Left lung (tissue), 10 donors: ENCODE results near the gene GPR42. TPM values are rescaled to one million over a fixed set of nuclear protein-coding genes. Genes with fewer than 3 reads are reported as not detected.

Source experiments
- ATAC-seq: fragments of 200-7000 bp; cut with Tn5 transposase; one replicate; pipeline ENCODE4 v1.9.1; 2020; ENCODE audit warnings: moderate library complexity
- DNase-seq, 4 donors: peaks; one replicate each; pipeline ENCODE4 v3.0.0-alpha.2; 2013 to 2020
- H3K27ac ChIP-seq, 2 donors: fragments of 200-600 bp; sonication (generic) in 1 of 2; one replicate each; pipeline versions ENCODE4 v1.5.0 to v1.8.0; 2020 to 2021
- H3K27me3 ChIP-seq, 2 donors: fragments of 200-600 bp; sonication (generic) in 1 of 2; one replicate each; pipeline versions ENCODE4 v1.5.0 to v1.8.0; 2020 to 2021
- H3K36me3 ChIP-seq, 2 donors: fragments of 200-600 bp; sonication (generic) in 1 of 2; one replicate each; pipeline versions ENCODE4 v1.5.0 to v1.8.0; 2020 to 2021
- H3K4me1 ChIP-seq, 2 donors: fragments of 200-600 bp; one replicate each; pipeline ENCODE4 v1.8.0; 2021
- H3K4me3 ChIP-seq, 2 donors: fragments of 200-600 bp; sonication (generic) in 1 of 2; one replicate each; pipeline versions ENCODE4 v1.5.0 to v1.8.0; 2020 to 2021; ENCODE audit warnings: mild to moderate bottlenecking in 1 of 2
- H3K9me3 ChIP-seq, 2 donors: fragments of 200-600 bp; sonication (generic) in 1 of 2; one replicate each; pipeline versions ENCODE4 v1.5.0 to v1.8.0; 2020 to 2021
- intact Hi-C, 2 donors: fragments of 100-400 bp; cut with DNase I; formaldehyde crosslinking; loops; one replicate each; pipeline versions ENCODE4 v1.11.2 to v1.14.2; 2022
- polyA plus RNA-seq, 6 donors: library from polyadenylated mRNA; unstranded; fragments of 120-200 nt; gene quantifications; one replicate each; pipeline ENCODE4 v1.2.1, GENCODE V29; 2013; ENCODE audit not compliant: insufficient read length in 6 of 6
- total RNA-seq, 2 donors: library from RNA; stranded (reverse); fragmentation: NEBNext Ultra II Directional; extraction: Animal tissue kit (Norgen Biotek cat#: 25700); gene quantifications; one replicate each; pipeline ENCODE4 v1.2.1, GENCODE V29; 2021
- TF ChIP-seq, protein P1 (sequence below), 2 donors: fragments of 200-600 bp; sonication (generic) in 1 of 2; IDR thresholded peaks; one replicate each; pipeline versions ENCODE4 v1.5.0 to v1.8.0; 2021; ENCODE audit warnings: antibody characterized with exemption in 2 of 2
- donor health status: DM: no; HTN: yes; CAD: no.
- donor health status: DM: no; HTN: no; CAD: no.

Gene GPR42
- total and polyA plus RNA-seq, 8 donors: 0.11 to 0.24 (median 0.14) TPM; not detected in 5

- Histone ChIP-seq H3K9me3 (no peaks in the 10 kb centered on the region), H3K27ac (no peak overlapping the region), H3K4me1 (peaks cover 0 to 55% of the 10 kb centered on the region in 2 donors), H3K36me3 (no peaks in the 10 kb centered on the region), H3K4me3 (no peak overlapping the region), H3K27me3 (peaks cover 0 to 28% of the 10 kb centered on the region in 2 donors)
- TF ChIP-seq, protein P1, sequence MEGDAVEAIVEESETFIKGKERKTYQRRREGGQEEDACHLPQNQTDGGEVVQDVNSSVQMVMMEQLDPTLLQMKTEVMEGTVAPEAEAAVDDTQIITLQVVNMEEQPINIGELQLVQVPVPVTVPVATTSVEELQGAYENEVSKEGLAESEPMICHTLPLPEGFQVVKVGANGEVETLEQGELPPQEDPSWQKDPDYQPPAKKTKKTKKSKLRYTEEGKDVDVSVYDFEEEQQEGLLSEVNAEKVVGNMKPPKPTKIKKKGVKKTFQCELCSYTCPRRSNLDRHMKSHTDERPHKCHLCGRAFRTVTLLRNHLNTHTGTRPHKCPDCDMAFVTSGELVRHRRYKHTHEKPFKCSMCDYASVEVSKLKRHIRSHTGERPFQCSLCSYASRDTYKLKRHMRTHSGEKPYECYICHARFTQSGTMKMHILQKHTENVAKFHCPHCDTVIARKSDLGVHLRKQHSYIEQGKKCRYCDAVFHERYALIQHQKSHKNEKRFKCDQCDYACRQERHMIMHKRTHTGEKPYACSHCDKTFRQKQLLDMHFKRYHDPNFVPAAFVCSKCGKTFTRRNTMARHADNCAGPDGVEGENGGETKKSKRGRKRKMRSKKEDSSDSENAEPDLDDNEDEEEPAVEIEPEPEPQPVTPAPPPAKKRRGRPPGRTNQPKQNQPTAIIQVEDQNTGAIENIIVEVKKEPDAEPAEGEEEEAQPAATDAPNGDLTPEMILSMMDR (IDR thresholded peaks at IDR 0.05): no peak
- DNase-seq (peak in 1 of 4 donors; percentile 56), ATAC-seq (no peak)
- intact Hi-C loops: loop anchor here in 1 of 2 donors (10.0 kb wide), 2 partner anchors 114 to 144 kb away; partner anchors contain the start of gene KRTDAP
Observed at GRCh38 chr19:35350591-35350990, 20.3 kb upstream of the GPR42 start.

GRCh38 chr19:35351411-35352176, 19.3 kb upstream of the GPR42 start:
- ATAC-seq: no peak
- H3K4me1 ChIP-seq: peaks cover 0 to 45% of the 10 kb centered on the region in 2 donors
- intact Hi-C loops: loop anchor here in 1 of 2 donors (10.0 kb wide), 2 partner anchors 113 to 143 kb away; partner anchors contain the start of gene KRTDAP

GRCh38 chr19:35352177-35352447, 18.8 kb upstream of the GPR42 start:
- DNase-seq: no peak
- TF ChIP-seq, protein P1 (IDR thresholded peaks at IDR 0.05): no peak
- Histone ChIP-seq H3K36me3 (no peaks in the 10 kb centered on the region), H3K4me1 (peaks cover 0 to 40% of the 10 kb centered on the region in 2 donors), H3K9me3 (no peaks in the 10 kb centered on the region), H3K27me3 (peaks cover 0 to 15% of the 10 kb centered on the region in 2 donors), H3K27ac (no peak overlapping the region), H3K4me3 (no peak overlapping the region)
- ATAC-seq: no peak
- intact Hi-C loops: loop anchor here in 1 of 2 donors (10.0 kb wide), 2 partner anchors 113 to 143 kb away; partner anchors contain the start of gene KRTDAP

More at GRCh38 chr19:35351411-35352176, 19.3 kb upstream of the GPR42 start:
- Histone ChIP-seq H3K27ac (no peak overlapping the region), H3K27me3 (peaks cover 0 to 18% of the 10 kb centered on the region in 2 donors), H3K9me3 (no peaks in the 10 kb centered on the region), H3K36me3 (no peaks in the 10 kb centered on the region), H3K4me3 (no peak overlapping the region)
- peak in 1 of 4 donors; percentile 74 for DNase-seq
- TF ChIP-seq, protein P1 (IDR thresholded peaks at IDR 0.05): no peak

- Histone ChIP-seq H3K27ac (no peak overlapping the region), H3K4me3 (no peak overlapping the region), H3K27me3 (peaks cover 0 to 15% of the 10 kb centered on the region in 2 donors), H3K9me3 (no peaks in the 10 kb centered on the region), H3K4me1 (peaks cover 0 to 42% of the 10 kb centered on the region in 2 donors), H3K36me3 (no peaks in the 10 kb centered on the region)
- intact Hi-C loops: loop anchor here in 1 of 2 donors (10.0 kb wide), 2 partner anchors 112 to 142 kb away; partner anchors contain the start of gene KRTDAP
- DNase-seq (peak; percentile 76 to 86 (median 80)), ATAC-seq (peak; percentile 92)
- TF ChIP-seq, protein P1 (IDR thresholded peaks at IDR 0.05): peak; percentile 65 to 84
Observed at GRCh38 chr19:35352448-35353304, 18.2 kb upstream of the GPR42 start.
